Astrocyte (in vitro differentiated cells and primary cell): ENCODE measurements around the gene IRF9. TPM values are rescaled to one million over a fixed set of nuclear protein-coding genes. Genes with fewer than 3 reads are reported as not detected.

Experiments
- DNase-seq: peaks from one replicate; pipeline ENCODE4 v3.0.0-alpha.2; 2010; ENCODE audit warnings: low read depth
- FAIRE-seq: peaks from 2 replicates; lab custom pipeline; 2011; peaks lifted over from hg19 to GRCh38; lab: Jason Lieb, UNC
- H2AFZ ChIP-seq: 2 replicates; pipeline ENCODE4 v1.6.0; 2012; ENCODE audit warnings: low read depth, low read length, inconsistent platforms
- H3K27ac ChIP-seq: 2 replicates; pipeline ENCODE4 v1.5.1; 2011; ENCODE audit warnings: low read depth, low read length, inconsistent platforms
- H3K27me3 ChIP-seq: 2 replicates; pipeline ENCODE4 v1.6.0; 2011; ENCODE audit warnings: low read length, inconsistent platforms; ENCODE audit not compliant: insufficient read depth
- H3K36me3 ChIP-seq: 2 replicates; pipeline ENCODE4 v1.5.1; 2011; ENCODE audit warnings: low read length, inconsistent platforms; ENCODE audit not compliant: insufficient read depth
- H3K4me1 ChIP-seq: 2 replicates; pipeline ENCODE4 v1.5.1; 2011; ENCODE audit warnings: low read length, inconsistent platforms; ENCODE audit not compliant: insufficient read depth
- H3K4me2 ChIP-seq: 2 replicates; pipeline ENCODE4 v1.6.0; 2012; ENCODE audit warnings: low read length, inconsistent platforms
- H3K4me3 ChIP-seq: 2 replicates; pipeline ENCODE4 v1.5.1; 2011; ENCODE audit warnings: low read depth, mild to moderate bottlenecking, low read length, inconsistent platforms; ENCODE audit not compliant: insufficient read depth
- H3K79me2 ChIP-seq: 2 replicates; pipeline ENCODE4 v1.6.0; 2012; ENCODE audit warnings: mild to moderate bottlenecking, low read length, inconsistent platforms; ENCODE audit not compliant: insufficient read depth
- H3K9ac ChIP-seq: 2 replicates; pipeline ENCODE4 v1.6.0; 2012; ENCODE audit warnings: mild to moderate bottlenecking, low read length, inconsistent platforms
- H3K9me3 ChIP-seq: 2 replicates; pipeline ENCODE4 v1.5.1; 2012; ENCODE audit warnings: low read depth, mild to moderate bottlenecking, low read length, inconsistent platforms; ENCODE audit not compliant: insufficient read depth
- H4K20me1 ChIP-seq: 2 replicates; pipeline ENCODE4 v1.6.0; 2012; ENCODE audit warnings: low read length, inconsistent platforms; ENCODE audit not compliant: insufficient read depth
- H3K27ac Mint-ChIP-seq: one replicate; pipeline ENCODE4 v1.8.0; 2021; ENCODE audit warnings: mild to moderate bottlenecking, mixed read lengths; ENCODE audit not compliant: unreplicated experiment
- H3K27me3 Mint-ChIP-seq: one replicate; pipeline ENCODE4 v1.8.0; 2021; ENCODE audit warnings: low read depth, mixed read lengths; ENCODE audit not compliant: unreplicated experiment
- H3K36me3 Mint-ChIP-seq: one replicate; pipeline ENCODE4 v1.8.0; 2021; ENCODE audit warnings: low read depth, mixed read lengths; ENCODE audit not compliant: unreplicated experiment
- H3K4me1 Mint-ChIP-seq: one replicate; pipeline ENCODE4 v1.8.0; 2021; ENCODE audit warnings: low read depth, mixed read lengths; ENCODE audit not compliant: unreplicated experiment
- H3K4me3 Mint-ChIP-seq: one replicate; pipeline ENCODE4 v1.8.0; 2021; ENCODE audit warnings: mild to moderate bottlenecking, moderate library complexity, mixed read lengths; ENCODE audit not compliant: unreplicated experiment
- H3K9me3 Mint-ChIP-seq: one replicate; pipeline ENCODE4 v1.8.0; 2021; ENCODE audit warnings: mild to moderate bottlenecking, mixed read lengths; ENCODE audit not compliant: unreplicated experiment
- EZH2 ChIP-seq: IDR thresholded peaks from 2 replicates; pipeline ENCODE4 v1.6.1; 2012; ENCODE audit warnings: mild to moderate bottlenecking, low read length, inconsistent platforms; ENCODE audit not compliant: insufficient read depth
- total RNA-seq: library from RNA; stranded (reverse); gene quantifications from 2 replicates; pipeline ENCODE4 v1.2.1, GENCODE V29; 2021
- TF ChIP-seq, protein P1 (sequence below): IDR thresholded peaks from 2 replicates; pipeline ENCODE4 v1.5.1; 2011; ENCODE audit warnings: low read depth, mild to moderate bottlenecking, inconsistent platforms, low read length, moderate library complexity; ENCODE audit not compliant: insufficient read depth

The IRF9 gene
- total RNA-seq, 1 donor from 2014 or later = 76.0 TPM

DNA sequence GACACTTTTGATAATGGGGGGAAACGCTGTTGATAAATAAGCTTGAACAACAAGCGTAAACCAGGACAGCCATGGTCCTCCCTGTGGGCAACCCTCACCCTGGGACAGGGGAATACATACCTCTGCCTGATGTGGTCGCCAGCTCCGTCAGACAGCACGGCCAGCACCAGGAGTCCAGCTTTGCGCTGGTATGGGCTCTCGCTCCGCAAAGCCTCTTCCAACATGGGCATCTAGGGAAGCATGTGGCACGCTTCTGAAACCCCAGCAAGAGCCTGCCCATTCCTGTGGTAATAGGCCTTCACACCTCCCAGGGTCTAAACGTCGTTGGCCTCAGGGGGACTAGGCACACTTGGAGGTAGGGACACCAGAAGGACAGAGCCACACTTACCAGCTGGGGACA is 24.7 kb downstream of the IRF9 start:
- no peak overlapping the region for H3K4me3 Mint-ChIP-seq
- H3K9me3 Mint-ChIP-seq = no peaks in the 10 kb centered on the region
- Histone ChIP-seq H3K9me3 (no peaks in the 10 kb centered on the region), H3K79me2 (peaks cover 32% of the 10 kb centered on the region), H3K27me3 (no peaks in the 10 kb centered on the region), H2AFZ (no peak overlapping the region), H3K27ac (no peak overlapping the region), H3K4me3 (no peak overlapping the region), H3K36me3 (peaks cover 25% of the 10 kb centered on the region), H4K20me1 (peaks cover 32% of the 10 kb centered on the region), H3K9ac (no peak overlapping the region), H3K4me1 (peaks cover 14% of the 10 kb centered on the region), H3K4me2 (no peak overlapping the region)
- no peak overlapping the region for H3K27ac Mint-ChIP-seq
- FAIRE-seq = no peak
- H3K27me3 Mint-ChIP-seq = no peaks in the 10 kb centered on the region
- DNase-seq = no peak
- TF ChIP-seq EZH2 = no peak
- TF ChIP-seq, protein P1, sequence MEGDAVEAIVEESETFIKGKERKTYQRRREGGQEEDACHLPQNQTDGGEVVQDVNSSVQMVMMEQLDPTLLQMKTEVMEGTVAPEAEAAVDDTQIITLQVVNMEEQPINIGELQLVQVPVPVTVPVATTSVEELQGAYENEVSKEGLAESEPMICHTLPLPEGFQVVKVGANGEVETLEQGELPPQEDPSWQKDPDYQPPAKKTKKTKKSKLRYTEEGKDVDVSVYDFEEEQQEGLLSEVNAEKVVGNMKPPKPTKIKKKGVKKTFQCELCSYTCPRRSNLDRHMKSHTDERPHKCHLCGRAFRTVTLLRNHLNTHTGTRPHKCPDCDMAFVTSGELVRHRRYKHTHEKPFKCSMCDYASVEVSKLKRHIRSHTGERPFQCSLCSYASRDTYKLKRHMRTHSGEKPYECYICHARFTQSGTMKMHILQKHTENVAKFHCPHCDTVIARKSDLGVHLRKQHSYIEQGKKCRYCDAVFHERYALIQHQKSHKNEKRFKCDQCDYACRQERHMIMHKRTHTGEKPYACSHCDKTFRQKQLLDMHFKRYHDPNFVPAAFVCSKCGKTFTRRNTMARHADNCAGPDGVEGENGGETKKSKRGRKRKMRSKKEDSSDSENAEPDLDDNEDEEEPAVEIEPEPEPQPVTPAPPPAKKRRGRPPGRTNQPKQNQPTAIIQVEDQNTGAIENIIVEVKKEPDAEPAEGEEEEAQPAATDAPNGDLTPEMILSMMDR = no peak
- peaks cover 15% of the 10 kb centered on the region for H3K4me1 Mint-ChIP-seq
- peaks cover 12% of the 10 kb centered on the region for H3K36me3 Mint-ChIP-seq

DNA sequence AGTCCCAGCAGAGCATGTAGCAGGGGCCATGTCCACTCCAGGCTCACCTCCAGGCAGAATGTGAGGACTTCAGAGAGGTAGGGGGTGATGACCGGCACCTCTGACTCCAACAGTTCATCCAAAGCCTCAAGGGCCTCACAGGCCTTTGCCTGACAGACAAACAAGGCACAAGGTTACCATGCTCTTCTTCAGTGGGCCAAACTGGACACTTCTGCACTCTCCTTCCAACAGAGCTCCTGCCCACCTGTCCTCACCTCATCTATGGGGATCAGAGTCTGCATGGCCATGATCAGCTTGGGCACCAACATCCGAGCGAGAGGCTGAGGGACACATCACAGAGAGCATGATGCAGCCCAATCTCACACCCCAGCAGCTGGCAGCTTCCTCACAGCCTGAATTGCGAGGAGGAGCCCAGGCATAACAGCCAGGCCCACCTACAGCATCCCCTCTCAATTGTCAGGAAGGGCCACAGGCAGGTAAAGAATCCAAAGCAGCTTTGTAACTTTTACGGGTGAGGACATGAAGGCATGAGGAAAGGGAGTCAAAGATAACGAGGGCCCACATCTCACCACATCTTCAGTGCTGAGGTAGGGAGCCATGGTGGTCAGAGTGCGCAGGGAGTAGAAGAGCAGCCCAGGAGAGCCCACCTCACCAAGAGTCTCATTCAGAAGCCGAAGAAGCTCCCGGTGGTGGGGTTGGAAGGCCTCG is 25.9 kb downstream of the IRF9 start:
- H3K4me3 Mint-ChIP-seq = peak overlapping the region; percentile 74
- Histone ChIP-seq H3K4me3 (peak overlapping the region; percentile 83), H3K27me3 (no peaks in the 10 kb centered on the region), H3K79me2 (peaks cover 39% of the 10 kb centered on the region), H2AFZ (no peak overlapping the region), H4K20me1 (peaks cover 30% of the 10 kb centered on the region), H3K36me3 (peaks cover 26% of the 10 kb centered on the region), H3K27ac (no peak overlapping the region), H3K9me3 (no peaks in the 10 kb centered on the region), H3K9ac (peak overlapping the region; percentile 83), H3K4me1 (peaks cover 14% of the 10 kb centered on the region), H3K4me2 (peak overlapping the region; percentile 96)
- peaks cover 6% of the 10 kb centered on the region for H3K36me3 Mint-ChIP-seq
- no peak for FAIRE-seq
- H3K9me3 Mint-ChIP-seq = no peaks in the 10 kb centered on the region
- peak overlapping the region; percentile 47 for H3K27ac Mint-ChIP-seq
- no peaks in the 10 kb centered on the region for H3K27me3 Mint-ChIP-seq
- H3K4me1 Mint-ChIP-seq = peaks cover 15% of the 10 kb centered on the region
- TF ChIP-seq EZH2 = no peak
- DNase-seq = no peak

DNA sequence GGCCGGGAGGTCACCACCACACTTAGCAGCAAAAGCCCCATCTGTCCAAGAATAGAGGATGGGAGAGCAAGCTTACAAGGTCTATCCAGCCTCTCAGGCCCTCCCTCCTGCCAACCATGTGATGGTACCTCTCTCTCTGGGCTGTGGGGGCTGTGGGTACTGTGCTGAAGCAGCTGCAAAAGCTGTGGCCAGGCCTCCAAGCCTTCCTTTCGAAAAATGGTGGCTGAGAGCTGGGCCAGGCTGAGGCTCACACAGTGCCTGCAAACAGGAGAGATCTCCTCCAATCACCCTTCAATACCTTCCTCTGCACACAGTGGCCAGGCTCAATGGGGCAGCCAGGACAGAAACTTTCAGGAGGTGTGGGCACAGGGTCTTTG is 26.5 kb downstream of the IRF9 start:
- H3K9me3 ChIP-seq = no peaks in the 10 kb centered on the region
- H3K79me2 ChIP-seq = peaks cover 45% of the 10 kb centered on the region
- peak overlapping the region; percentile 83 for H3K4me3 ChIP-seq
- H3K4me1 Mint-ChIP-seq = peaks cover 15% of the 10 kb centered on the region
- peaks cover 14% of the 10 kb centered on the region for H3K4me1 ChIP-seq
- H3K27ac ChIP-seq = no peak overlapping the region
- H3K36me3 ChIP-seq = peaks cover 30% of the 10 kb centered on the region
- peak overlapping the region; percentile 91 for H3K4me3 Mint-ChIP-seq
- H3K9ac ChIP-seq = peak overlapping the region; percentile 83
- H3K27ac Mint-ChIP-seq = peak overlapping the region; percentile 47
- TF ChIP-seq EZH2 = no peak
- TF ChIP-seq, protein P1 = no peak
- DNase-seq (no peak), FAIRE-seq (no peak)
- peak overlapping the region; percentile 96 for H3K4me2 ChIP-seq
- H2AFZ ChIP-seq = no peak overlapping the region
- peaks cover 27% of the 10 kb centered on the region for H4K20me1 ChIP-seq
- H3K27me3 Mint-ChIP-seq = no peaks in the 10 kb centered on the region
- H3K9me3 Mint-ChIP-seq = no peaks in the 10 kb centered on the region
- peaks cover 11% of the 10 kb centered on the region for H3K36me3 Mint-ChIP-seq
- H3K27me3 ChIP-seq = no peaks in the 10 kb centered on the region
